Fibroblast of lung (primary cell): ENCODE results near the gene FBXL17. TPM values are rescaled to one million over a fixed set of nuclear protein-coding genes. Genes with fewer than 3 reads are reported as not detected.

Source experiments
- DNase-seq, 2 donors: peaks; one replicate each; pipeline versions ENCODE4 v3.0.0 to v3.0.0-alpha.2; 2010; ENCODE audit warnings: low read depth in 2 of 2
- H2AFZ ChIP-seq: 2 replicates; pipeline ENCODE4 v1.5.1; 2012; ENCODE audit warnings: low read length, control low read depth, inconsistent platforms
- H3K27ac ChIP-seq: 2 replicates; pipeline ENCODE4 v1.5.1; 2011; ENCODE audit warnings: low read length, control low read depth; ENCODE audit not compliant: insufficient read depth
- H3K27me3 ChIP-seq: 2 replicates; pipeline ENCODE4 v1.5.1; 2011; ENCODE audit warnings: mild to moderate bottlenecking, low read length; ENCODE audit not compliant: control insufficient read depth, insufficient read depth
- H3K36me3 ChIP-seq: 2 replicates; pipeline ENCODE4 v1.5.1; 2011; ENCODE audit warnings: low read length; ENCODE audit not compliant: control insufficient read depth, insufficient read depth
- H3K4me1 ChIP-seq: 2 replicates; pipeline ENCODE4 v1.5.1; 2011; ENCODE audit warnings: low read length; ENCODE audit not compliant: control insufficient read depth, insufficient read depth; ENCODE audit errors: extremely low read depth
- H3K4me2 ChIP-seq: 2 replicates; pipeline ENCODE4 v1.5.1; 2011; ENCODE audit warnings: low read length, control low read depth; ENCODE audit not compliant: insufficient read depth; ENCODE audit errors: extremely low read depth
- H3K4me3 ChIP-seq, 4 experiments: fragments of 200-600 bp in 1 of 4; sonication (generic) in 1 of 4; replicated peaks in 1 of 4; 2 replicates each; pipeline ENCODE4 v1.5.1; 2011 to 2016; ENCODE audit warnings: low read length in 4 of 4, low read depth in 3 of 4, mild to moderate bottlenecking in 3 of 4, control low read depth in 2 of 4, inconsistent platforms in 1 of 4, mixed read lengths in 1 of 4; ENCODE audit not compliant: insufficient read depth in 1 of 4; ENCODE audit errors: control extremely low read depth in 1 of 4
- H3K79me2 ChIP-seq: 2 replicates; pipeline ENCODE4 v1.5.1; 2012; ENCODE audit warnings: mild to moderate bottlenecking, low read length, inconsistent platforms; ENCODE audit not compliant: control insufficient read depth, insufficient read depth
- H3K9ac ChIP-seq: 2 replicates; pipeline ENCODE4 v1.5.1; 2011; ENCODE audit warnings: mild to moderate bottlenecking, low read length, control low read depth; ENCODE audit not compliant: insufficient read depth
- H3K9me3 ChIP-seq: 2 replicates; pipeline ENCODE4 v1.5.1; 2012; ENCODE audit warnings: low read depth, low read length; ENCODE audit not compliant: control insufficient read depth, insufficient read depth
- H4K20me1 ChIP-seq: 2 replicates; pipeline ENCODE4 v1.5.1; 2011; ENCODE audit warnings: low read length; ENCODE audit not compliant: control insufficient read depth, insufficient read depth; ENCODE audit errors: extremely low read depth
- EZH2 ChIP-seq: IDR thresholded peaks from 2 replicates; pipeline ENCODE4 v1.5.1; 2012; ENCODE audit warnings: low read length, control low read depth, mild to moderate bottlenecking; ENCODE audit errors: missing control alignments
- polyA plus RNA-seq, 2 donors: library from polyadenylated mRNA; depleted of rRNA in 1 of 2; stranded (reverse) in 1 of 2; unstranded in 1 of 2; fragments of >200 nt; gene quantifications; 2 replicates each; pipeline ENCODE4 v1.2.1, GENCODE V29; 2011 to 2012; ENCODE audit warnings: missing spikeins in 1 of 2
- total RNA-seq: library from RNA; depleted of rRNA; stranded (reverse); fragments of >200 nt; gene quantifications from 2 replicates; pipeline ENCODE4 v1.2.1, GENCODE V29; 2014
- TF ChIP-seq, protein P1 (sequence below), 2 donors: IDR thresholded peaks in 1 of 2; conservative IDR thresholded peaks in 1 of 2; 1 replicate in 1 of 2; 2 replicates in 1 of 2; pipeline ENCODE4 v1.5.1; 2011 to 2012; ENCODE audit warnings: low read length in 2 of 2, control low read depth in 1 of 2, inconsistent platforms in 1 of 2, low read depth in 1 of 2, mild to moderate bottlenecking in 1 of 2

FBXL17 gene
- total and polyA plus RNA-seq, 2 donors (not counting 1 experiment from before 2014, with no cell fraction given): 7.1 to 8.3 TPM

DNA sequence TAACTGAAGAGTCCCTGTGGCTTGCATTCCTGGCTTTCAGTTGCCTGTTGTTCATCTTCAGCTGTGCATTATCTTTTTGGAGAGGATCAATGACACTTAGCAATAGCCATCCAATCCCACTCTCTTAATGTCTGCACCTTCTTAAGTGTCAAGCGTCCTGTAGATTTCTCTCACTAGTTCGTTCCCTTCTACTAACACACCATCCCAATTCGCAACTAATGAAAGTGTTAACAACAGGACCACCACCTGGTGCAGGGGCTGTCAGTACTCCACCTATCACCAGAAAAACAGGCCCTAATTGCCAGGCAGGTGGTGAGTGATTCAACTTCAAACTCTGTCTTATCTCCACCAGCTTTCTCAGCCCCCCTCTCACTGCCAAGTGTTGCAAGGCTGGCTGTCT is 541.7 kb downstream of the FBXL17 start:
- Histone ChIP-seq H3K27ac (no peak overlapping the region), H3K27me3 (no peaks in the 10 kb centered on the region), H4K20me1 (no peaks in the 10 kb centered on the region), H3K4me1 (no peaks in the 10 kb centered on the region), H3K79me2 (no peaks in the 10 kb centered on the region), H3K4me3 (no peak overlapping the region), H3K4me2 (no peak overlapping the region), H2AFZ (no peak overlapping the region), H3K9ac (no peak overlapping the region), H3K36me3 (no peaks in the 10 kb centered on the region), H3K9me3 (no peaks in the 10 kb centered on the region)
- no peak for DNase-seq
- TF ChIP-seq, protein P1, sequence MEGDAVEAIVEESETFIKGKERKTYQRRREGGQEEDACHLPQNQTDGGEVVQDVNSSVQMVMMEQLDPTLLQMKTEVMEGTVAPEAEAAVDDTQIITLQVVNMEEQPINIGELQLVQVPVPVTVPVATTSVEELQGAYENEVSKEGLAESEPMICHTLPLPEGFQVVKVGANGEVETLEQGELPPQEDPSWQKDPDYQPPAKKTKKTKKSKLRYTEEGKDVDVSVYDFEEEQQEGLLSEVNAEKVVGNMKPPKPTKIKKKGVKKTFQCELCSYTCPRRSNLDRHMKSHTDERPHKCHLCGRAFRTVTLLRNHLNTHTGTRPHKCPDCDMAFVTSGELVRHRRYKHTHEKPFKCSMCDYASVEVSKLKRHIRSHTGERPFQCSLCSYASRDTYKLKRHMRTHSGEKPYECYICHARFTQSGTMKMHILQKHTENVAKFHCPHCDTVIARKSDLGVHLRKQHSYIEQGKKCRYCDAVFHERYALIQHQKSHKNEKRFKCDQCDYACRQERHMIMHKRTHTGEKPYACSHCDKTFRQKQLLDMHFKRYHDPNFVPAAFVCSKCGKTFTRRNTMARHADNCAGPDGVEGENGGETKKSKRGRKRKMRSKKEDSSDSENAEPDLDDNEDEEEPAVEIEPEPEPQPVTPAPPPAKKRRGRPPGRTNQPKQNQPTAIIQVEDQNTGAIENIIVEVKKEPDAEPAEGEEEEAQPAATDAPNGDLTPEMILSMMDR (conservative IDR thresholded peaks at IDR 0.05 in 1 of 2, IDR thresholded peaks at IDR 0.05 in 1 of 2; ENCODE audit: low read depth in 1 of 2, low read length in 2 of 2): no peak
- no peak for TF ChIP-seq EZH2

DNA sequence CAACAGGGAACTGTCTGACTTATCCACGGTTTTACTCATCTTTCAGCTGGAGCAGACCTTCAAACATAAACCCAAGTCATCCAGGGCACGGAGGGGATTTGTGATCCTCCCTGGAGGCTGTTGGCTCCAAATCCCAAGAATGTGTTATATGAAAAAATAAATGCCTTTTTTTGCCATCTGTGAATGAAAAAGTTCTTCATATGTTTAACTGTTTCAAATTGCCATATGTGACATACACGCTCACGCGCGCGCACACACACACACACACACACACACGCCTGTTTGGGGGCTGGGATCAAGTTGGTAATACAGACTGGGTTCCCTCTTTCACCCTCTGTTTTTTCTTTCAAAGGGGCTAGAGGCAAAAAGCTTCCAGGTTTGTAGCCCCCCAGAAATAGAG is 546.8 kb downstream of the FBXL17 start:
- DNase-seq: no peak

DNA sequence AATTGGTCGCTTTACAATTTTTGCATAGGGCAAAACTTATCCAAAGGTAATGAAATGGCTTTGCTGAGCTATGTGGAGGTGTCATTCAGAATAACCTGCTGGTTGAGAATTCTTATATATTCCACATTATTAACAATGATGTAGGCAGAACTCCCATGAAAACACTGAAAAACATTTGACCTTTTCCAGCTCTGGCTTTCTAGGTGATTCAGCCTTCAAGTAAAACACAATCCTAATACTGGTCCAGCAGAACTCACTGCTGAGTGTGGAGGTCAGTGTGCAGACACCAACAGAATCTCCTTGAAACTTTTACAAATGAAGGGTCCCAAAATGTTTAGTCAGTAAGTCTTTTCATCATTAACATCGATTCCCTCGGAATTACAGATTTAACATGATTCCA is 549.2 kb downstream of the FBXL17 start:
- no peak overlapping the region for H2AFZ ChIP-seq
- DNase-seq: no peak
- H3K9me3 ChIP-seq: no peaks in the 10 kb centered on the region
- no peaks in the 10 kb centered on the region for H3K4me1 ChIP-seq
- TF ChIP-seq EZH2: no peak
- TF ChIP-seq, protein P1 (conservative IDR thresholded peaks at IDR 0.05 in 1 of 2, IDR thresholded peaks at IDR 0.05 in 1 of 2; ENCODE audit: low read depth in 1 of 2, low read length in 2 of 2): no peak
- H3K27ac ChIP-seq: no peak overlapping the region
- H3K4me2 ChIP-seq: no peak overlapping the region
- no peaks in the 10 kb centered on the region for H4K20me1 ChIP-seq
- H3K9ac ChIP-seq: no peak overlapping the region
- H3K79me2 ChIP-seq: no peaks in the 10 kb centered on the region
- no peak overlapping the region for H3K4me3 ChIP-seq
- H3K36me3 ChIP-seq: no peaks in the 10 kb centered on the region
- no peaks in the 10 kb centered on the region for H3K27me3 ChIP-seq

More for the DNA sequence above, 546.8 kb downstream of the FBXL17 start:
- H3K36me3 ChIP-seq: no peaks in the 10 kb centered on the region
- H4K20me1 ChIP-seq: no peaks in the 10 kb centered on the region
- H3K27me3 ChIP-seq: no peaks in the 10 kb centered on the region
- H3K4me1 ChIP-seq: no peaks in the 10 kb centered on the region
- H3K4me3 ChIP-seq: no peak overlapping the region
- no peak overlapping the region for H3K9ac ChIP-seq
- no peaks in the 10 kb centered on the region for H3K79me2 ChIP-seq
- TF ChIP-seq, protein P1 (conservative IDR thresholded peaks at IDR 0.05 in 1 of 2, IDR thresholded peaks at IDR 0.05 in 1 of 2; ENCODE audit: low read depth in 1 of 2, low read length in 2 of 2): no peak
- TF ChIP-seq EZH2: no peak
- no peak overlapping the region for H3K27ac ChIP-seq
- H3K9me3 ChIP-seq: no peaks in the 10 kb centered on the region
- H2AFZ ChIP-seq: no peak overlapping the region
- H3K4me2 ChIP-seq: no peak overlapping the region
